Smooth muscle cell (in vitro differentiated cells): ENCODE results near the gene ADCY1. TPM values are rescaled to one million over a fixed set of nuclear protein-coding genes. Genes with fewer than 3 reads are reported as not detected.
"Not testable (repeated sequence)": the region's sequence is repeated elsewhere in the genome, so short reads cannot be mapped to it uniquely, and the experiment has no call there.

ENCODE experiments used
- DNase-seq: peaks from one replicate; lab custom pipeline; 2025; ENCODE audit not compliant: unreplicated experiment; lab: John Stamatoyannopoulos, UW
- H2AFZ ChIP-seq: fragments of 200-600 bp; sonication (generic); 2 replicates; pipeline ENCODE4 v1.6.0; 2016; ENCODE audit warnings: antibody characterized with exemption, low read depth, mild to moderate bottlenecking
- H3F3A ChIP-seq: fragments of 200-600 bp; sonication (generic); 2 replicates; pipeline ENCODE4 v1.6.0; 2017; ENCODE audit warnings: antibody characterized with exemption, low read depth
- H3K27ac ChIP-seq: fragments of 200-600 bp; sonication (generic); 2 replicates; pipeline ENCODE4 v1.5.1; 2016; ENCODE audit warnings: low read depth, mild to moderate bottlenecking
- H3K27me3 ChIP-seq: fragments of 200-600 bp; sonication (generic); 2 replicates; pipeline ENCODE4 v1.6.1; 2016; ENCODE audit warnings: low read depth, mild to moderate bottlenecking
- H3K36me3 ChIP-seq: fragments of 200-600 bp; sonication (generic); 2 replicates; pipeline ENCODE4 v1.5.1; 2016; ENCODE audit warnings: low read depth
- H3K4me1 ChIP-seq: fragments of 200-600 bp; sonication (generic); 2 replicates; pipeline ENCODE4 v1.5.1; 2016; ENCODE audit warnings: low read depth
- H3K4me2 ChIP-seq: fragments of 200-600 bp; sonication (generic); 2 replicates; pipeline ENCODE4 v1.6.0; 2016; ENCODE audit warnings: mild to moderate bottlenecking
- H3K4me3 ChIP-seq: fragments of 200-600 bp; sonication (generic); 2 replicates; pipeline ENCODE4 v1.5.1; 2016; ENCODE audit warnings: mild to moderate bottlenecking
- H3K79me2 ChIP-seq: fragments of 200-600 bp; sonication (generic); 2 replicates; pipeline ENCODE4 v1.6.0; 2016; ENCODE audit warnings: low read depth, mild to moderate bottlenecking
- H3K9ac ChIP-seq: fragments of 200-600 bp; sonication (generic); 2 replicates; pipeline ENCODE4 v1.6.0; 2016; ENCODE audit warnings: low read depth
- H3K9me3 ChIP-seq: fragments of 200-600 bp; sonication (generic); replicated peaks from 2 replicates; pipeline ENCODE4 v1.5.1; 2016; ENCODE audit warnings: low read depth
- H4K20me1 ChIP-seq: fragments of 200-600 bp; sonication (generic); 2 replicates; pipeline ENCODE4 v1.6.0; 2016; ENCODE audit warnings: low read depth
- WGBS: methylation state at CpG from one replicate; pipeline ENCODE4 v1.1.7; 2016; ENCODE audit warnings: low lambda C conversion rate; 5-methylcytosine and 5-hydroxymethylcytosine counted together
- polyA plus RNA-seq: library from polyadenylated mRNA; unstranded; fragments of >200 nt; fragmentation: Nextera tagmentation; extraction: Ambion mirVana; gene quantifications from 2 replicates; pipeline ENCODE4 v1.2.1, GENCODE V29; 2016
- total RNA-seq: library from RNA; depleted of rRNA; stranded (reverse); fragments of >200 nt; gene quantifications from 2 replicates; pipeline ENCODE4 v1.2.3, GENCODE V29; 2014
- TF ChIP-seq, protein P1 (sequence below): fragments of 200-600 bp; sonication (generic); IDR thresholded peaks from 2 replicates; pipeline ENCODE4 v1.5.1; 2017; ENCODE audit warnings: borderline replicate concordance, mild to moderate bottlenecking, antibody characterized with exemption; ENCODE audit not compliant: insufficient read depth, poor library complexity, severe bottlenecking

The ADCY1 gene
- 0.22 and 2.5 TPM in 2 replicates for total RNA-seq
- polyA plus RNA-seq: 0.71 TPM in 1 of 2 replicates, not detected in the other

DNA sequence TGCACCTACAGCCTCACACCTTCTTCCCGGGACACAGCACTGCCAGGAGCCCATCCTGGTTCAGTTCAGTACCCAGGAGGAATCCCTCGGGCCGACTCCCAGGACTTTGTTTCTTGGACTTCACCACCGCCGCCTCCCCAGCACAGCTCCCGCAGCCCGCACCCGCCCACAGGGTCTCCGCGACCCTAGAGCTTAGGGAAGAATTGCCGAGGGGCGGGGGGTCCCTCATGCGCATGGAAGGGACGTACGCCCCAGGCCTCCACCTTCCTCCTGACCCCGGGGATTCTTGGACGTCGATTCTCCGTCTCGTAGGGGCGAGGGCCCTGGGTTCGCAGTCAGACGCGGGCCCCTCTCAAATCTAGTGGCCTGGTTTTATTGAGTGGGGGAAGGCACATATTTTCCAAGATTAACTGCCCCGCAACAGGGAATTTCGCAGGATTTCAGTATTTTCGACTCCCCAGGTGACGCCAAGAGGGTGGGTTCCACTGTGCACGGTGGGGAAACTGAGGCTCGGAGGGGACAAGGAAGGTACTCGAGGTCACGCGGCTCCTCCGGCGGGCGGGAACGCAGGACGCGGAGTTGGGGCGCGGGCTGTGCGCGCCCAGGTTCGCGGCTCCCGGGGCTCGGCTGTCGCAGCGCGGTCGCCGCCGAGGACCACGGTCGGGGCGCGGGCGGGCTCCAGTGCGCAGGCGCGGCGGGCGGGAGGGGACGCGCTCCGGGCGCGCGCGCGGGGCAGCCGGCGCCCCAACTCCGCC is at the start of gene ADCY1:
ADCY1 (plus strand) TSS at position 708 of the 755 bp plus-strand sequence. CDS start 176 bp downstream, outside the sequence.
- no peaks in the 10 kb centered on the region for H3K36me3 ChIP-seq
- peak within 1 kb of the TSS; percentile 64 for H3K4me3 ChIP-seq
- no peak within 1 kb of the TSS for H3K9ac ChIP-seq
- WGBS: 20% methylated on average over 39 of the region's 74 CpGs
- no peak within 1 kb of the TSS for H3K27ac ChIP-seq
- H3K79me2 ChIP-seq: no peaks in the 10 kb centered on the region
- no peak for DNase-seq
- H3F3A ChIP-seq: no peaks in the 10 kb centered on the region
- peaks cover 70% of the 10 kb centered on the region for H3K27me3 ChIP-seq
- H2AFZ ChIP-seq: peak within 1 kb of the TSS; percentile 58
- TF ChIP-seq, protein P1, sequence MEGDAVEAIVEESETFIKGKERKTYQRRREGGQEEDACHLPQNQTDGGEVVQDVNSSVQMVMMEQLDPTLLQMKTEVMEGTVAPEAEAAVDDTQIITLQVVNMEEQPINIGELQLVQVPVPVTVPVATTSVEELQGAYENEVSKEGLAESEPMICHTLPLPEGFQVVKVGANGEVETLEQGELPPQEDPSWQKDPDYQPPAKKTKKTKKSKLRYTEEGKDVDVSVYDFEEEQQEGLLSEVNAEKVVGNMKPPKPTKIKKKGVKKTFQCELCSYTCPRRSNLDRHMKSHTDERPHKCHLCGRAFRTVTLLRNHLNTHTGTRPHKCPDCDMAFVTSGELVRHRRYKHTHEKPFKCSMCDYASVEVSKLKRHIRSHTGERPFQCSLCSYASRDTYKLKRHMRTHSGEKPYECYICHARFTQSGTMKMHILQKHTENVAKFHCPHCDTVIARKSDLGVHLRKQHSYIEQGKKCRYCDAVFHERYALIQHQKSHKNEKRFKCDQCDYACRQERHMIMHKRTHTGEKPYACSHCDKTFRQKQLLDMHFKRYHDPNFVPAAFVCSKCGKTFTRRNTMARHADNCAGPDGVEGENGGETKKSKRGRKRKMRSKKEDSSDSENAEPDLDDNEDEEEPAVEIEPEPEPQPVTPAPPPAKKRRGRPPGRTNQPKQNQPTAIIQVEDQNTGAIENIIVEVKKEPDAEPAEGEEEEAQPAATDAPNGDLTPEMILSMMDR: no peak
- no peaks in the 10 kb centered on the region for H3K9me3 ChIP-seq
- peaks cover 8% of the 10 kb centered on the region for H3K4me1 ChIP-seq
- no peaks in the 10 kb centered on the region for H4K20me1 ChIP-seq
- H3K4me2 ChIP-seq: peak within 1 kb of the TSS; percentile 99

DNA sequence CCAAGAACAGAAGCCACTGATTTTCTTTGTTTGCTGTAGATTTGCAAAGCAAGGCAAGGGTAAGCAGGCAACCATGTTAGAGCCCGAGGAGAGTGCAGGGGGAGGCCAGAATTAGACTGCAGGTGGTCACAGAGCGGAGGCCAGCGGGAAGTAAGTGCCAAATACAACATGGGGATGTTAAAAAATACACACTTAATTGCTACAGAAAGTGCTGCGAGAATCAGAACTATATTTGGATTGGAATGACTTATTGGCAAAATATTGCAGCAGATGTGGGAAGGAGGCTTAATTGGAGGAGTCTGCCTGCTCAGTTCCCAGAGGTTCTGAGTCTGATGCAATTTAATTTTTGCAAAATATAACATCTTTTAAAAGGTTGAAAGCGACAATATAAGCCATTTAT is 49.7 kb upstream of the ADCY1 start:
- no peak for DNase-seq
- H3F3A ChIP-seq: no peaks in the 10 kb centered on the region
- no peak overlapping the region for H3K27ac ChIP-seq
- no peak overlapping the region for H2AFZ ChIP-seq
- TF ChIP-seq, protein P1: no peak
- H3K9me3 ChIP-seq: no peaks in the 10 kb centered on the region
- H3K79me2 ChIP-seq: no peaks in the 10 kb centered on the region
- WGBS: 79% methylated on average over 5 of the region's 5 CpGs
- no peak overlapping the region for H3K4me3 ChIP-seq
- no peaks in the 10 kb centered on the region for H3K36me3 ChIP-seq
- no peaks in the 10 kb centered on the region for H4K20me1 ChIP-seq
- H3K4me1 ChIP-seq: no peaks in the 10 kb centered on the region
- no peak overlapping the region for H3K4me2 ChIP-seq
- no peaks in the 10 kb centered on the region for H3K27me3 ChIP-seq
- no peak overlapping the region for H3K9ac ChIP-seq

DNA sequence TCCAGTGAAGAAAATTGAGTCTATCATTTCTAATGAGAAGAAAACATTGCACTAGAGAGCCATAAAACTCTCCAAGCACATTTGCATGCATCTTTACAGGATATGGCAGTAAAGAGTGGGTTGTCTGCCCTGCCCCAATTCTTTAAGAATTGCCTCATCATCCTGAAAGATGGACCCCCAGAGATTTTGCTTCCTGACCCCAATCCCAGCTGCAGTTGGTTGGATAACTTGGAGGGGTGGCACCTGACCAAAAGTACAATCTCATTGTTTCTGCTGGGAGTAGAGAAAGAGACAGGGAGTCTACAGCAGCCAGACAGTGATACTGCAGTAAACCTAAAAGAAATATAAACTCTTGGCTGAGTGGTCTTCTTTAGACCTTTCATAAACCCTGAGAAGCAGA is 49.1 kb upstream of the ADCY1 start:
- Histone ChIP-seq H3K36me3 (no peaks in the 10 kb centered on the region), H2AFZ (no peak overlapping the region), H3K27ac (no peak overlapping the region), H4K20me1 (no peaks in the 10 kb centered on the region), H3K4me1 (no peaks in the 10 kb centered on the region), H3K27me3 (no peaks in the 10 kb centered on the region), H3F3A (no peaks in the 10 kb centered on the region), H3K4me3 (no peak overlapping the region), H3K9me3 (no peaks in the 10 kb centered on the region), H3K79me2 (no peaks in the 10 kb centered on the region), H3K4me2 (no peak overlapping the region), H3K9ac (no peak overlapping the region)
- DNase-seq: no peak
- TF ChIP-seq, protein P1: no peak

DNA sequence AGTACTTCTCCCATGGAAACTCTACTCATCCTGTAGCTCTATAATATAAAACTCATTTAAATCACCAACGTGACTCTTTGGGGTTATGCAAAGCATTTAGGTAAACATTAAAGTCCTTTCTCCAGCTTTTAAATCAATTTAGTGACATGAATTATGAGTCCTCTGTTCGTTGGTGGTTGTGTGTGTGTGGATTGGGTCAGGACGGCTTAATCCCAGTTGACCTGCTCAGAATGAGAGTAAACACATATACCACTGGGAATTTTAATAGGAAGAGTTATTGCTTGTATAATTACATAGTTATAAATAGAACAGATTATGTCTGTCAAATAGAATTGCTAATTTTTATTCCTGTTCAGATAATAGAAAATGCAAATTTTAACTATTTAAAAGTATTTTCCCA is 30.7 kb upstream of the ADCY1 start:
- Histone ChIP-seq H3K79me2 (no peaks in the 10 kb centered on the region), H3K4me1 (no peaks in the 10 kb centered on the region), H3K36me3 (no peaks in the 10 kb centered on the region), H3K27ac (no peak overlapping the region), H3K4me2 (no peak overlapping the region), H3K9ac (no peak overlapping the region), H3K27me3 (no peaks in the 10 kb centered on the region), H2AFZ (no peak overlapping the region), H3F3A (no peaks in the 10 kb centered on the region), H3K9me3 (peaks cover 8% of the 10 kb centered on the region), H3K4me3 (no peak overlapping the region), H4K20me1 (no peaks in the 10 kb centered on the region)
- DNase-seq: no peak
- 77% methylated on average over 3 of the region's 3 CpGs for WGBS
- TF ChIP-seq, protein P1: no peak

GRCh38 chr7:45545105-45545710 is 29.0 kb upstream of the ADCY1 start:
- H3F3A ChIP-seq, DNase-seq, H3K27ac ChIP-seq, H3K27me3 ChIP-seq, H3K9me3 ChIP-seq, H3K4me2 ChIP-seq, H4K20me1 ChIP-seq, H3K36me3 ChIP-seq, H3K9ac ChIP-seq, H3K4me3 ChIP-seq, H2AFZ ChIP-seq, H3K79me2 ChIP-seq, H3K4me1 ChIP-seq: not testable (repeated sequence)
- WGBS: 84% methylated on average over 3 of the region's 3 CpGs
